H1 (cell line): ENCODE data around the gene PGAM4. TPM values are rescaled to one million over a fixed set of nuclear protein-coding genes. Genes with fewer than 3 reads are reported as not detected.

Experiments used
- CTCF ChIA-PET: fragments of 300-600 bp; sonication (Branson Sonifier 250); formaldehyde crosslinking; loops from one replicate; lab custom pipeline; 2021; ENCODE audit not compliant: partially characterized antibody; lab: Charles Lee
- POLR2A ChIA-PET: fragments of 300-600 bp; sonication (Branson Sonifier 250); formaldehyde crosslinking; loops from one replicate; lab custom pipeline; 2021; ENCODE audit warnings: inconsistent platforms; ENCODE audit not compliant: partially characterized antibody; lab: Charles Lee
- DNase-seq, 2 experiments: peaks; one replicate each; pipeline versions ENCODE4 v3.0.0 to v3.0.0-alpha.2; 2010 to 2022; ENCODE audit warnings: low spot score in 2 of 2, low read depth in 1 of 2, mixed read lengths in 1 of 2
- FAIRE-seq: peaks from 2 replicates; lab custom pipeline; 2011; peaks lifted over from hg19 to GRCh38; lab: Jason Lieb, UNC
- H2AFZ ChIP-seq: 2 replicates; pipeline ENCODE4 v1.8.1; 2012; ENCODE audit warnings: low read length, inconsistent platforms
- H2AK5ac ChIP-seq: 2 replicates; pipeline ENCODE4 v1.6.1; 2013; ENCODE audit warnings: low read depth, low read length
- H2BK120ac ChIP-seq: replicated peaks from 2 replicates; pipeline ENCODE3; 2013; ENCODE audit warnings: low read depth, low read length, inconsistent platforms
- H2BK12ac ChIP-seq: 2 replicates; pipeline ENCODE4 v1.6.1; 2013; ENCODE audit warnings: low read depth, low read length
- H2BK15ac ChIP-seq: 2 replicates; pipeline ENCODE4 v1.6.1; 2013; ENCODE audit warnings: low read length
- H2BK20ac ChIP-seq: 2 replicates; pipeline ENCODE4 v1.6.1; 2013; ENCODE audit warnings: low read length
- H2BK5ac ChIP-seq: 2 replicates; pipeline ENCODE4 v1.6.1; 2013; ENCODE audit warnings: low read depth, low read length
- H3K14ac ChIP-seq: 2 replicates; pipeline ENCODE4 v1.6.1; 2013; ENCODE audit warnings: inconsistent platforms; ENCODE audit not compliant: insufficient read length
- H3K18ac ChIP-seq: 2 replicates; pipeline ENCODE4 v1.6.1; 2013; ENCODE audit warnings: low read length; ENCODE audit errors: extremely low read depth
- H3K23ac ChIP-seq: 2 replicates; pipeline ENCODE4 v1.6.1; 2013; ENCODE audit warnings: inconsistent platforms; ENCODE audit not compliant: insufficient read length
- H3K23me2 ChIP-seq: 2 replicates; pipeline ENCODE4 v1.6.1; 2013; ENCODE audit warnings: low read depth, low read length
- H3K27ac ChIP-seq: 2 replicates; pipeline ENCODE4 v1.6.1; 2011; ENCODE audit warnings: low read depth, low read length, inconsistent platforms
- H3K27me3 ChIP-seq, 4 experiments: replicated peaks in 1 of 4; 1 replicate in 1 of 4; 2 replicates in 3 of 4; pipeline versions ENCODE4 v1.6.1 to v1.8.1; 2011 to 2013; ENCODE audit warnings: low read length in 3 of 4, mild to moderate bottlenecking in 3 of 4, inconsistent platforms in 2 of 4, mixed read lengths in 2 of 4, moderate library complexity in 1 of 4; ENCODE audit not compliant: control insufficient read depth in 3 of 4, insufficient read depth in 3 of 4; ENCODE audit errors: extremely low read depth in 1 of 4
- H3K36me3 ChIP-seq, 4 experiments: 2 replicates each; pipeline versions ENCODE4 v1.6.1 to v1.8.1; 2011 to 2013; ENCODE audit warnings: mild to moderate bottlenecking in 4 of 4, low read length in 3 of 4, moderate library complexity in 2 of 4, control low read depth in 1 of 4, inconsistent platforms in 1 of 4; ENCODE audit not compliant: insufficient read depth in 4 of 4, control insufficient read depth in 2 of 4
- H3K4ac ChIP-seq: replicated peaks from 2 replicates; pipeline ENCODE3; 2013; ENCODE audit warnings: low read length, low read depth, mixed read lengths, inconsistent platforms; ENCODE audit not compliant: insufficient read length
- H3K4me1 ChIP-seq, 4 experiments: replicated peaks in 1 of 4; 1 replicate in 1 of 4; 2 replicates in 3 of 4; pipeline versions ENCODE4 v1.6.1 to v1.8.1; 2011 to 2013; ENCODE audit warnings: low read length in 3 of 4, inconsistent platforms in 2 of 4, mixed read lengths in 1 of 4; ENCODE audit not compliant: insufficient read depth in 4 of 4, control insufficient read depth in 3 of 4
- H3K4me2 ChIP-seq, 2 experiments: 2 replicates each; pipeline versions ENCODE4 v1.6.1 to v1.8.1; 2011 to 2013; ENCODE audit warnings: low read depth in 2 of 2, low read length in 2 of 2, control low read depth in 1 of 2, inconsistent platforms in 1 of 2, mild to moderate bottlenecking in 1 of 2; ENCODE audit not compliant: insufficient read depth in 1 of 2
- H3K4me3 ChIP-seq, 4 experiments: fragments of 200-600, 300-600 bp in 1 of 4; sonication (generic), shearing (Covaris generic), sonication (Bioruptor Twin) in 1 of 4; 2 replicates each; pipeline versions ENCODE4 v1.5.1 to v1.8.1; 2011 to 2016; ENCODE audit warnings: low read length in 4 of 4, low read depth in 3 of 4, control low read depth in 2 of 4, inconsistent platforms in 2 of 4, mild to moderate bottlenecking in 2 of 4, mixed read lengths in 1 of 4, moderate library complexity in 1 of 4; ENCODE audit not compliant: insufficient read depth in 2 of 4; ENCODE audit errors: extremely low read depth in 1 of 4
- H3K56ac ChIP-seq: replicated peaks from 2 replicates; pipeline ENCODE3; 2013; ENCODE audit warnings: low read depth, mild to moderate bottlenecking, mixed read lengths, low read length, inconsistent platforms; ENCODE audit not compliant: insufficient read length
- H3K79me1 ChIP-seq: 2 replicates; pipeline ENCODE4 v1.6.1; 2013; ENCODE audit warnings: low read depth, low read length, control low read depth
- H3K79me2 ChIP-seq, 2 experiments: 2 replicates each; pipeline versions ENCODE4 v1.6.1 to v1.8.1; 2012 to 2013; ENCODE audit warnings: low read length in 2 of 2, mild to moderate bottlenecking in 2 of 2, inconsistent platforms in 1 of 2; ENCODE audit not compliant: insufficient read depth in 2 of 2, control insufficient read depth in 1 of 2
- H3K9ac ChIP-seq, 4 experiments: replicated peaks in 1 of 4; 1 replicate in 1 of 4; 2 replicates in 3 of 4; pipeline versions ENCODE4 v1.6.1 to v1.8.1; 2011 to 2013; ENCODE audit warnings: low read depth in 3 of 4, low read length in 3 of 4, control low read depth in 2 of 4, mild to moderate bottlenecking in 2 of 4, moderate library complexity in 2 of 4, inconsistent platforms in 1 of 4; ENCODE audit errors: extremely low read depth in 1 of 4
- H3K9me3 ChIP-seq, 2 experiments: 2 replicates each; pipeline versions ENCODE4 v1.6.1 to v1.8.1; 2012 to 2013; ENCODE audit warnings: mild to moderate bottlenecking in 2 of 2, moderate library complexity in 2 of 2, control low read depth in 1 of 2, inconsistent platforms in 1 of 2, low read depth in 1 of 2, low read length in 1 of 2, mixed read lengths in 1 of 2; ENCODE audit not compliant: insufficient read depth in 2 of 2
- H4K20me1 ChIP-seq, 2 experiments: replicated peaks in 1 of 2; 2 replicates each; pipeline versions ENCODE3 to v1.8.1; 2011 to 2013; ENCODE audit warnings: inconsistent platforms in 2 of 2, low read length in 2 of 2, mild to moderate bottlenecking in 1 of 2; ENCODE audit not compliant: insufficient read depth in 2 of 2, control insufficient read depth in 1 of 2
- H4K5ac ChIP-seq: 2 replicates; pipeline ENCODE4 v1.6.1; 2013; ENCODE audit warnings: low read length, low read depth, mixed read lengths, inconsistent platforms; ENCODE audit not compliant: insufficient read length
- H4K8ac ChIP-seq: 2 replicates; pipeline ENCODE4 v1.8.0; 2013; ENCODE audit warnings: mild to moderate bottlenecking, moderate library complexity, low read length, inconsistent platforms; ENCODE audit not compliant: insufficient read depth; ENCODE audit errors: extremely low read depth
- H4K91ac ChIP-seq: replicated peaks from 2 replicates; pipeline ENCODE3; 2013; ENCODE audit warnings: low read length, mixed read lengths, inconsistent platforms; ENCODE audit not compliant: insufficient read length
- ATF3 ChIP-seq: IDR thresholded peaks from 2 replicates; pipeline ENCODE4 v1.6.1; 2011; ENCODE audit warnings: low read depth, mild to moderate bottlenecking, low read length; ENCODE audit not compliant: insufficient read depth
- BCL11A ChIP-seq, 2 experiments: IDR thresholded peaks; one replicate each; pipeline ENCODE4 v1.6.1; 2011; ENCODE audit warnings: low read depth in 2 of 2, low read length in 2 of 2, mild to moderate bottlenecking in 2 of 2
- CEBPB ChIP-seq: IDR thresholded peaks from 2 replicates; pipeline ENCODE4 v1.6.1; 2012; ENCODE audit warnings: low read depth, low read length
- EP300 ChIP-seq, 2 experiments: IDR thresholded peaks; 1 replicate in 1 of 2; 2 replicates in 1 of 2; pipeline ENCODE4 v1.6.1; 2011 to 2012; ENCODE audit warnings: low read depth in 2 of 2, low read length in 2 of 2, mild to moderate bottlenecking in 2 of 2, borderline replicate concordance in 1 of 2, inconsistent platforms in 1 of 2, moderate library complexity in 1 of 2
- GTF2F1 ChIP-seq: IDR thresholded peaks from 2 replicates; pipeline ENCODE4 v1.6.1; 2012; ENCODE audit warnings: low read depth, low read length, improper control_type of control experiment, borderline replicate concordance
- KDM1A ChIP-seq: fragments of 200-600, 300-600 bp; sonication (generic); IDR thresholded peaks from 2 replicates; pipeline ENCODE4 v1.7.1; 2016; ENCODE audit warnings: mild to moderate bottlenecking, low read length, borderline replicate concordance
- RAD21 ChIP-seq, 2 experiments: IDR thresholded peaks in 1 of 2; conservative IDR thresholded peaks in 1 of 2; 2 replicates each; pipeline ENCODE4 v1.6.1; 2011; ENCODE audit warnings: low read depth in 2 of 2, low read length in 2 of 2, improper control_type of control experiment in 1 of 2, inconsistent platforms in 1 of 2, mild to moderate bottlenecking in 1 of 2, moderate library complexity in 1 of 2
- RFX5 ChIP-seq: IDR thresholded peaks from 2 replicates; pipeline ENCODE4 v1.6.1; 2011; ENCODE audit warnings: low read depth, low read length, improper control_type of control experiment, borderline replicate concordance
- SIX5 ChIP-seq: IDR thresholded peaks from 2 replicates; pipeline ENCODE4 v1.6.1; 2011; ENCODE audit warnings: mild to moderate bottlenecking, low read depth, low read length
- SP1 ChIP-seq: IDR thresholded peaks from 2 replicates; pipeline ENCODE4 v1.6.1; 2011; ENCODE audit warnings: low read depth, low read length
- SUZ12 ChIP-seq: fragments of 200-600 bp; sonication (generic); IDR thresholded peaks from 2 replicates; pipeline ENCODE4 v1.6.1; 2012; ENCODE audit warnings: mild to moderate bottlenecking, inconsistent platforms, low read length, moderate library complexity, mixed read lengths
- WGBS, 2 experiments: shearing (Covaris generic) in 1 of 2; methylation state at CpG; one replicate each; pipeline versions ENCODE4 v1.1.6 to v1.1.7; 2013 to 2015; ENCODE audit warnings: low lambda C conversion rate in 2 of 2, mixed read lengths in 2 of 2, inconsistent platforms in 1 of 2, low coverage in 1 of 2, missing lambda C conversion rate in 1 of 2; ENCODE audit not compliant: insufficient replicate concordance in 2 of 2, insufficient coverage in 1 of 2, insufficient read length in 1 of 2; ENCODE audit errors: extremely low coverage in 1 of 2, missing lambda C conversion rate in 1 of 2; 5-methylcytosine and 5-hydroxymethylcytosine counted together
- polyA plus RNA-seq, 7 experiments: library from polyadenylated mRNA; depleted of rRNA in 3 of 7; stranded (reverse) in 5 of 7; unstranded in 2 of 7; fragments of >200 nt in 5 of 7; fragments of 200-250 nt in 2 of 7; gene quantifications; 1 replicate in 5 of 7; 2 replicates in 1 of 7; 4 replicates in 1 of 7; pipeline versions ENCODE4 v1.2.1 to v1.2.3, GENCODE V29; 2011 to 2013; ENCODE audit warnings: missing spikeins in 2 of 7, mixed read lengths in 2 of 7
- total RNA-seq: library from RNA; stranded (reverse); fragmentation: NEBNext Ultra II Directional; extraction: Animal tissue kit (Norgen Biotek cat#: 25700); gene quantifications from 2 replicates; pipeline ENCODE4 v1.2.1, GENCODE V29; 2021

Gene PGAM4
- total and polyA plus RNA-seq, 2 of the 8 experiments (the other 6 are each of a cell fraction or from before 2014, with no cell fraction given), result 0.54 to 0.56 TPM

- no peak overlapping the region for H2BK15ac ChIP-seq
- H3K56ac ChIP-seq, result no peak overlapping the region
- H3K9ac ChIP-seq, result no peak overlapping the region
- H3K23me2 ChIP-seq, result no peaks in the 10 kb centered on the region; the same call in 1 of the 2 replicates
- 82% methylated on average over 2 of the region's 2 CpGs; no CpG with 5 or more reads in 1 of the 2 experiments for WGBS, 2 experiments
- H3K18ac ChIP-seq, result no peak overlapping the region
- no peaks in the 10 kb centered on the region for H4K20me1 ChIP-seq
- no peaks in the 10 kb centered on the region for H3K79me1 ChIP-seq
- no peak overlapping the region for H3K14ac ChIP-seq
- no peak overlapping the region for H2BK5ac ChIP-seq
- no peak overlapping the region for H3K23ac ChIP-seq
- H4K5ac ChIP-seq, result no peak overlapping the region
- no peak overlapping the region for H2BK120ac ChIP-seq
- no peak overlapping the region for H2AFZ ChIP-seq
- H3K4me2 ChIP-seq, result no peak overlapping the region
- no peak overlapping the region for H4K91ac ChIP-seq
- DNase-seq (no peak), FAIRE-seq (no peak)
- no peak overlapping the region for H3K27ac ChIP-seq
- no peaks in the 10 kb centered on the region for H3K36me3 ChIP-seq
- H2BK20ac ChIP-seq, result no peak overlapping the region
- POLR2A ChIA-PET, result no interaction called here
- no peaks in the 10 kb centered on the region for H3K27me3 ChIP-seq
- CTCF ChIA-PET, result no interaction called here
- no peak overlapping the region for H4K8ac ChIP-seq
- no peak overlapping the region for H3K4ac ChIP-seq
- H3K79me2 ChIP-seq, result no peaks in the 10 kb centered on the region
- H3K4me1 ChIP-seq, result no peaks in the 10 kb centered on the region
- H3K9me3 ChIP-seq, result no peaks in the 10 kb centered on the region
- no peak overlapping the region for H2AK5ac ChIP-seq
- H3K4me3 ChIP-seq, result no peak overlapping the region
- H2BK12ac ChIP-seq, result no peak overlapping the region
- TF ChIP-seq RAD21 (IDR thresholded peaks at IDR 0.05 in 1 of 2, conservative IDR thresholded peaks at IDR 0.05 in 1 of 2; ENCODE audit: low read depth in 2 of 2, low read length in 2 of 2), result no peak
- no peak for TF ChIP-seq SP1
- TF ChIP-seq SIX5, result no peak
- no peak for TF ChIP-seq CEBPB
- no peak for TF ChIP-seq BCL11A (IDR thresholded peaks at IDR 0.05; ENCODE audit: low read depth in 2 of 2, low read length in 2 of 2)
- no peak for TF ChIP-seq GTF2F1
- no peak for TF ChIP-seq KDM1A
- no peak for TF ChIP-seq RFX5
- no peak for TF ChIP-seq EP300 (IDR thresholded peaks at IDR 0.05; ENCODE audit: borderline replicate concordance in 1 of 2, low read depth in 2 of 2, low read length in 2 of 2)
- no peak for TF ChIP-seq ATF3
- no peak for TF ChIP-seq SUZ12
These were observed 6.3 kb upstream of the PGAM4 start for GRCh38 chrX:77975755-77976154.
